SU-DHL-6 (cell line): ENCODE data around the gene IL1RL2.

Experiments
- H2AFZ ChIP-seq: fragments of 200-600 bp; sonication (generic); 2 replicates; pipeline ENCODE4 v1.6.1; 2014; ENCODE audit warnings: low read depth, mild to moderate bottlenecking, moderate library complexity, mixed read lengths, antibody characterized with exemption, low read length; ENCODE audit not compliant: severe bottlenecking
- H3F3A ChIP-seq: fragments of 200-600 bp; shearing (Covaris generic); 2 replicates; pipeline ENCODE4 v1.6.0; 2016; ENCODE audit warnings: antibody characterized with exemption, mild to moderate bottlenecking; ENCODE audit not compliant: insufficient read depth
- H3K27ac ChIP-seq: fragments of 200-600 bp; sonication (generic); 2 replicates; pipeline ENCODE4 v1.5.1; 2016; ENCODE audit warnings: low read depth, mild to moderate bottlenecking, low read length, moderate library complexity, mixed read lengths
- H3K27me3 ChIP-seq: fragments of 200-600 bp; sonication (generic), shearing (Covaris generic); 2 replicates; pipeline ENCODE4 v1.6.0; 2014; ENCODE audit warnings: mild to moderate bottlenecking, low read length
- H3K36me3 ChIP-seq: fragments of 200-600 bp; sonication (generic); 2 replicates; pipeline ENCODE4 v1.6.1; 2014; ENCODE audit warnings: mild to moderate bottlenecking, low read length, mixed read lengths
- H3K4me2 ChIP-seq: fragments of 300-600, 200-600 bp; shearing (Covaris generic), sonication (generic); 2 replicates; pipeline ENCODE4 v1.6.0; 2014; ENCODE audit warnings: low read length, low read depth, mild to moderate bottlenecking; ENCODE audit not compliant: poor library complexity, severe bottlenecking
- H3K4me3 ChIP-seq: fragments of 200-600 bp; sonication (generic); 2 replicates; pipeline ENCODE4 v1.5.1; 2014; ENCODE audit warnings: antibody characterized with exemption, low read length, mild to moderate bottlenecking, mixed read lengths; ENCODE audit not compliant: insufficient read depth, poor library complexity, severe bottlenecking
- H3K79me2 ChIP-seq: fragments of 200-600 bp; sonication (generic); 2 replicates; pipeline ENCODE4 v1.6.1; 2014; ENCODE audit warnings: mild to moderate bottlenecking, low read length, moderate library complexity; ENCODE audit not compliant: insufficient read depth
- H3K9ac ChIP-seq: fragments of 200-600 bp; sonication (generic); 2 replicates; pipeline ENCODE4 v1.7.0; 2014; ENCODE audit warnings: mild to moderate bottlenecking, low read length
- H3K9me2 ChIP-seq: fragments of 200-600 bp; sonication (generic); replicated peaks from 2 replicates; pipeline ENCODE4 v1.6.1; 2014; ENCODE audit warnings: low read length; ENCODE audit not compliant: insufficient read depth
- H3K9me3 ChIP-seq: fragments of 200-600 bp; sonication (generic); 2 replicates; pipeline ENCODE4 v1.6.1; 2014; ENCODE audit warnings: low read length, mixed read lengths; ENCODE audit not compliant: insufficient read depth
- H4K20me1 ChIP-seq: fragments of 200-600 bp; sonication (generic); 2 replicates; pipeline ENCODE4 v1.6.1; 2014; ENCODE audit warnings: low read depth, mild to moderate bottlenecking, antibody characterized with exemption, low read length, moderate library complexity, mixed read lengths
- EZH2phosphoT487 ChIP-seq: fragments of 200-600 bp; sonication (generic), shearing (Covaris generic); conservative IDR thresholded peaks from 2 replicates; pipeline ENCODE4 v1.6.1; 2018; ENCODE audit warnings: mild to moderate bottlenecking, antibody characterized with exemption, low read length, moderate library complexity, mixed read lengths
- TF ChIP-seq, protein P1 (sequence below): fragments of 200-600 bp; sonication (generic); IDR thresholded peaks from one replicate; pipeline ENCODE4 v1.5.1; 2017; ENCODE audit warnings: antibody characterized with exemption, mild to moderate bottlenecking, low read length, moderate library complexity; ENCODE audit not compliant: insufficient read depth, poor library complexity, severe bottlenecking

The IL1RL2 gene

DNA sequence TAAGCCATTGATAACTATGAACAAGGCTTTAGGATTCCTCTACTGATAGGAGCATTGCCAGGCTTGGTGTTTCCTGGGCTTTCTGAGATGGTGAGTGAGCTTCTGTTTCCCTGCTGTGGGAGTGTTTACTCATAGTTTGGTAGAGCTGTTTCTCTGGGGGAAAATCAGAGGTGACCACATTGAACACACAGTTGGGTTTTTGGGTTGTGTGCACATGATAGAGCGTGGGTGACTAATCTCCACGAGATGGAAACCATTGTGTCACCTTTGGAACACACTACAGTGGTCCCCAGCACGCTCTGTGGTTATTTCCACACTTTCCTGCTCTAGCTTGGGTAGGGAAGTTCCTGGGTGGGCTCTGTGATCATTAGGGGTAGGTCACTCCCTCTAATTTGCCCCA is 38.9 kb upstream of the IL1RL2 start:
- no peaks in the 10 kb centered on the region for H3K27me3 ChIP-seq
- H2AFZ ChIP-seq = no peak overlapping the region
- H3K4me2 ChIP-seq = no peak overlapping the region
- H3K4me3 ChIP-seq = no peak overlapping the region
- no peak overlapping the region for H3K9ac ChIP-seq
- TF ChIP-seq, protein P1, sequence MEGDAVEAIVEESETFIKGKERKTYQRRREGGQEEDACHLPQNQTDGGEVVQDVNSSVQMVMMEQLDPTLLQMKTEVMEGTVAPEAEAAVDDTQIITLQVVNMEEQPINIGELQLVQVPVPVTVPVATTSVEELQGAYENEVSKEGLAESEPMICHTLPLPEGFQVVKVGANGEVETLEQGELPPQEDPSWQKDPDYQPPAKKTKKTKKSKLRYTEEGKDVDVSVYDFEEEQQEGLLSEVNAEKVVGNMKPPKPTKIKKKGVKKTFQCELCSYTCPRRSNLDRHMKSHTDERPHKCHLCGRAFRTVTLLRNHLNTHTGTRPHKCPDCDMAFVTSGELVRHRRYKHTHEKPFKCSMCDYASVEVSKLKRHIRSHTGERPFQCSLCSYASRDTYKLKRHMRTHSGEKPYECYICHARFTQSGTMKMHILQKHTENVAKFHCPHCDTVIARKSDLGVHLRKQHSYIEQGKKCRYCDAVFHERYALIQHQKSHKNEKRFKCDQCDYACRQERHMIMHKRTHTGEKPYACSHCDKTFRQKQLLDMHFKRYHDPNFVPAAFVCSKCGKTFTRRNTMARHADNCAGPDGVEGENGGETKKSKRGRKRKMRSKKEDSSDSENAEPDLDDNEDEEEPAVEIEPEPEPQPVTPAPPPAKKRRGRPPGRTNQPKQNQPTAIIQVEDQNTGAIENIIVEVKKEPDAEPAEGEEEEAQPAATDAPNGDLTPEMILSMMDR = no peak
- no peak for TF ChIP-seq EZH2phosphoT487
- no peaks in the 10 kb centered on the region for H3K36me3 ChIP-seq
- no peaks in the 10 kb centered on the region for H4K20me1 ChIP-seq
- H3K9me3 ChIP-seq = peaks cover 7% of the 10 kb centered on the region; the same call in 1 of the 2 replicates
- no peak overlapping the region for H3K27ac ChIP-seq
- H3K9me2 ChIP-seq = no peaks in the 10 kb centered on the region
- H3F3A ChIP-seq = no peaks in the 10 kb centered on the region
- H3K79me2 ChIP-seq = no peaks in the 10 kb centered on the region

DNA sequence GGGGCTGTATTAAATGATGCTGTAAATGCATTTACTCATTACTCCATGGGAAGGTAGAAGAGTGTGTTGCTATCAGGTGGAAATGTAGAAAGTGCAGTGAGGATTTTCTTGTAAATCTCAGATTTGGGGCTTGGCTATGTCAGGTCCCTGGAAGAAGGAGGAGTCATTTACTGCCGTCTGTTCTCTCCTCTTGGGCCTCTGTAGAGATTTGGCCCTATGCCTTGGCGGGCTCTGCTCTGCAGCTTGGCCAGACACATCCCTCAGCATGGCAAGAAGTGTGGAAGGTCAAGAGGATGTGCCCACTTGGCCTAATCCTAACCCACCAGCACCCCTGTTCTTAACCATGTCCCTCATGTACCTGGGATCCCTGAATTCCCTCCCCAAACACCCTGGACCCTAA is 37.6 kb upstream of the IL1RL2 start:
- H3K9me2 ChIP-seq = no peaks in the 10 kb centered on the region
- H3K4me2 ChIP-seq = no peak overlapping the region
- H3F3A ChIP-seq = no peaks in the 10 kb centered on the region
- H3K27me3 ChIP-seq = no peaks in the 10 kb centered on the region
- TF ChIP-seq, protein P1 = no peak
- no peak for TF ChIP-seq EZH2phosphoT487
- no peak overlapping the region for H3K9ac ChIP-seq
- no peak overlapping the region for H3K4me3 ChIP-seq
- no peaks in the 10 kb centered on the region for H3K79me2 ChIP-seq
- H4K20me1 ChIP-seq = no peaks in the 10 kb centered on the region
- H3K36me3 ChIP-seq = no peaks in the 10 kb centered on the region
- H3K27ac ChIP-seq = no peak overlapping the region
- H2AFZ ChIP-seq = no peak overlapping the region
- peaks cover 7% of the 10 kb centered on the region; the same call in 1 of the 2 replicates for H3K9me3 ChIP-seq

DNA sequence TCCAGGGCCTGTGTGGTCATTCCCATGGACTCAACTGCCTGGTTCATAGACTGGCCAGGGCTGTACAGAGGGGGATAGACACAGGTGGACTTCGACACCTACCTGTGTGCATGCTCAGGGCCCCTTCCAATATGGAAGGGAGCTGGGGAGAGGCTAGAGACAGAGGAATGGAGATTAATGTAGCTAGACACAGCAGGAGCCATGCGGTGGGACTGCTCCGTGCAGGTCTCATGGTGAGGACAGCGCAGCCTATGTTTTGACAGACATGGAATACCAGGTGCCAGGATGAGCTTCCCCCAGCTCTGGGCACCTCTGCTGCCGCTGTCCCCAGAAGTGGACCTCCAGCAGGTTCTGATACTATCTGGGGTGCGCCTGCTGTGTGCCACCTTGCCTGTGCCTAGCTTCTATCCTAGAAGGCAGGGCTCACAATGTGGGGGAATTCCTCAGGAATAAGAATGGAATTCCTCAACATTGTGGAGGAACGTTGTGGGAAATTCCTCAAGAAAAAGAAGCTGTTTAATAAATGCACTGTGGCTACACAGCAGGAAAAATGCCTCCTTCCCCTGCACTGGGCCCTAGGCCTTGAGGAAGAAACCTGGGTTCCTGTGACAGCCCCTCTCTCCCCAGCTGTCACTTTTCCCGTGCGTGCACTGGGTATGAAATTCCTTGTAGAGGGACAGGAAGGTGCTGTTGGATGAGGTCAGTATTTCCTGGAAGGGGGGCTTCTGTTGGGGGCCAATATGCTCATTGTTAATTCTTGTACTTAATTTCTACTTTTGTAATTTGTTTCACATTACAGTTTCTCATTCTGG is 37.0 kb upstream of the IL1RL2 start:
- H3K27me3 ChIP-seq = no peaks in the 10 kb centered on the region
- peaks cover 7% of the 10 kb centered on the region; the same call in 1 of the 2 replicates for H3K9me3 ChIP-seq
- H3K9ac ChIP-seq = no peak overlapping the region
- H3K4me2 ChIP-seq = no peak overlapping the region
- no peaks in the 10 kb centered on the region for H3K79me2 ChIP-seq
- no peaks in the 10 kb centered on the region for H4K20me1 ChIP-seq
- TF ChIP-seq EZH2phosphoT487 = no peak
- H3F3A ChIP-seq = no peaks in the 10 kb centered on the region
- H3K9me2 ChIP-seq = no peaks in the 10 kb centered on the region
- H3K27ac ChIP-seq = no peak overlapping the region
- no peak overlapping the region for H3K4me3 ChIP-seq
- no peaks in the 10 kb centered on the region for H3K36me3 ChIP-seq
- no peak overlapping the region for H2AFZ ChIP-seq

DNA sequence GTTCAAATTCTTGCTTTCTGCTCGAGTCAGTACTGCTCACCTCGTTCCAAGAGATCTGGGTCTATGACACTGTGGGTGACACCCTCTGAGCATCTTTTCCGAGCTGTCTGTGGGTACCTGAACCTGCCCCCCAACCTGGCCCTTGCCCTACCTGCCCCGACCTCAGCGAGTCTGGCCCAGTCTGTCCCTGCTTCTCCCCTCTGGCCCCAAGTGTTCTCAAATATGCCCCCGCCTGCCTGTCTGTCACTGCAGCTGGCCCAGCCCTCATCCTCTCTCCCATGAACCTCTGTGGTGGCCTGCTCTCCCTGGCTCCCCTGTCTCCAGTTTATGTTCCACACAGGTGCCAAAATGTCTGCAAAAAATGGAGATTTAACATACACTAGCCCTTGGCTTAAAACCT is 32.5 kb upstream of the IL1RL2 start:
- H3K9ac ChIP-seq = no peak overlapping the region
- H3K27me3 ChIP-seq = no peaks in the 10 kb centered on the region
- H3K4me3 ChIP-seq = no peak overlapping the region
- H2AFZ ChIP-seq = no peak overlapping the region
- TF ChIP-seq EZH2phosphoT487 = no peak
- TF ChIP-seq, protein P1 = no peak
- H3K9me3 ChIP-seq = no peaks in the 10 kb centered on the region
- no peaks in the 10 kb centered on the region for H3F3A ChIP-seq
- no peaks in the 10 kb centered on the region for H3K9me2 ChIP-seq
- H4K20me1 ChIP-seq = no peaks in the 10 kb centered on the region
- no peak overlapping the region for H3K4me2 ChIP-seq
- no peaks in the 10 kb centered on the region for H3K36me3 ChIP-seq
- no peak overlapping the region for H3K27ac ChIP-seq
- no peaks in the 10 kb centered on the region for H3K79me2 ChIP-seq
